ENCODE results near the gene PREB. TPM values are rescaled to one million over a fixed set of nuclear protein-coding genes. Genes with fewer than 3 reads are reported as not detected.
"Not testable (repeated sequence)": the region's sequence is repeated elsewhere in the genome, so short reads cannot be mapped to it uniquely, and the experiment has no call there.

The PREB gene
- total RNA-seq, 1 donor from 2014 or later, result 35.5 TPM

GRCh38 chr2:27115519-27115918 lies 18.9 kb downstream of the PREB start:
- no peak for TF ChIP-seq CTCF (IDR thresholded peaks at IDR 0.05; ENCODE audit: partially characterized antibody, unreplicated experiment)
- no peak overlapping the region for H3K4me3 Mint-ChIP-seq (ENCODE audit: unreplicated experiment)
- no peaks in the 10 kb centered on the region for H3K36me3 Mint-ChIP-seq (ENCODE audit: unreplicated experiment)
- no peak for DNase-seq
- peaks cover 1% of the 10 kb centered on the region for H3K4me1 Mint-ChIP-seq (ENCODE audit: low read depth, unreplicated experiment)
- H3K27me3 Mint-ChIP-seq (ENCODE audit: unreplicated experiment), result peaks cover 16% of the 10 kb centered on the region
- no peak overlapping the region for H3K27ac Mint-ChIP-seq (ENCODE audit: unreplicated experiment)
- H3K9me3 Mint-ChIP-seq (ENCODE audit: unreplicated experiment), result peaks cover 5% of the 10 kb centered on the region

GRCh38 chr2:27111392-27112078 lies 22.9 kb downstream of the PREB start:
- H3K36me3 Mint-ChIP-seq (ENCODE audit: unreplicated experiment); DNase-seq; H3K9me3 Mint-ChIP-seq (ENCODE audit: unreplicated experiment); H3K4me1 Mint-ChIP-seq (ENCODE audit: low read depth, unreplicated experiment); H3K27ac Mint-ChIP-seq (ENCODE audit: unreplicated experiment); H3K4me3 Mint-ChIP-seq (ENCODE audit: unreplicated experiment); H3K27me3 Mint-ChIP-seq (ENCODE audit: unreplicated experiment): not testable (repeated sequence)

- H3K27me3 Mint-ChIP-seq (ENCODE audit: unreplicated experiment); H3K36me3 Mint-ChIP-seq (ENCODE audit: unreplicated experiment); H3K27ac Mint-ChIP-seq (ENCODE audit: unreplicated experiment); H3K9me3 Mint-ChIP-seq (ENCODE audit: unreplicated experiment); DNase-seq; H3K4me3 Mint-ChIP-seq (ENCODE audit: unreplicated experiment); H3K4me1 Mint-ChIP-seq (ENCODE audit: low read depth, unreplicated experiment): not testable (repeated sequence)
Measured at GRCh38 chr2:27110603-27111352, 23.7 kb downstream of the PREB start.

- DNase-seq, result no peak
- Mint-ChIP-seq H3K27ac (ENCODE audit: unreplicated experiment) (no peak overlapping the region), H3K27me3 (ENCODE audit: unreplicated experiment) (no peaks in the 10 kb centered on the region), H3K4me1 (ENCODE audit: low read depth, unreplicated experiment) (no peaks in the 10 kb centered on the region), H3K9me3 (ENCODE audit: unreplicated experiment) (peaks cover 2% of the 10 kb centered on the region), H3K36me3 (ENCODE audit: unreplicated experiment) (no peaks in the 10 kb centered on the region), H3K4me3 (ENCODE audit: unreplicated experiment) (no peak overlapping the region)
- no peak for TF ChIP-seq CTCF (IDR thresholded peaks at IDR 0.05; ENCODE audit: partially characterized antibody, unreplicated experiment)
Measured at GRCh38 chr2:27109083-27109482, 25.4 kb downstream of the PREB start.

GRCh38 chr2:27108221-27108620 lies 26.2 kb downstream of the PREB start:
- peaks cover 2% of the 10 kb centered on the region for H3K9me3 Mint-ChIP-seq (ENCODE audit: unreplicated experiment)
- no peaks in the 10 kb centered on the region for H3K27me3 Mint-ChIP-seq (ENCODE audit: unreplicated experiment)
- H3K36me3 Mint-ChIP-seq (ENCODE audit: unreplicated experiment), result no peaks in the 10 kb centered on the region
- no peaks in the 10 kb centered on the region for H3K4me1 Mint-ChIP-seq (ENCODE audit: low read depth, unreplicated experiment)
- H3K4me3 Mint-ChIP-seq (ENCODE audit: unreplicated experiment), result no peak overlapping the region
- H3K27ac Mint-ChIP-seq (ENCODE audit: unreplicated experiment), result no peak overlapping the region
- no peak for DNase-seq
- TF ChIP-seq CTCF (IDR thresholded peaks at IDR 0.05; ENCODE audit: partially characterized antibody, unreplicated experiment), result no peak

- Mint-ChIP-seq H3K36me3 (ENCODE audit: unreplicated experiment) (no peaks in the 10 kb centered on the region), H3K9me3 (ENCODE audit: unreplicated experiment) (peaks cover 2% of the 10 kb centered on the region), H3K27ac (ENCODE audit: unreplicated experiment) (no peak overlapping the region), H3K4me3 (ENCODE audit: unreplicated experiment) (no peak overlapping the region), H3K4me1 (ENCODE audit: low read depth, unreplicated experiment) (no peaks in the 10 kb centered on the region), H3K27me3 (ENCODE audit: unreplicated experiment) (no peaks in the 10 kb centered on the region)
- no peak for TF ChIP-seq CTCF (IDR thresholded peaks at IDR 0.05; ENCODE audit: partially characterized antibody, unreplicated experiment)
- DNase-seq, result no peak
Measured at GRCh38 chr2:27105981-27106380, 28.5 kb downstream of the PREB start.
